ENCODE data around the gene EGLN2. TPM values are rescaled to one million over a fixed set of nuclear protein-coding genes. Genes with fewer than 3 reads are reported as not detected.

Gene EGLN2
- total RNA-seq, 1 donor from 2014 or later, result 48.4 TPM

DNA sequence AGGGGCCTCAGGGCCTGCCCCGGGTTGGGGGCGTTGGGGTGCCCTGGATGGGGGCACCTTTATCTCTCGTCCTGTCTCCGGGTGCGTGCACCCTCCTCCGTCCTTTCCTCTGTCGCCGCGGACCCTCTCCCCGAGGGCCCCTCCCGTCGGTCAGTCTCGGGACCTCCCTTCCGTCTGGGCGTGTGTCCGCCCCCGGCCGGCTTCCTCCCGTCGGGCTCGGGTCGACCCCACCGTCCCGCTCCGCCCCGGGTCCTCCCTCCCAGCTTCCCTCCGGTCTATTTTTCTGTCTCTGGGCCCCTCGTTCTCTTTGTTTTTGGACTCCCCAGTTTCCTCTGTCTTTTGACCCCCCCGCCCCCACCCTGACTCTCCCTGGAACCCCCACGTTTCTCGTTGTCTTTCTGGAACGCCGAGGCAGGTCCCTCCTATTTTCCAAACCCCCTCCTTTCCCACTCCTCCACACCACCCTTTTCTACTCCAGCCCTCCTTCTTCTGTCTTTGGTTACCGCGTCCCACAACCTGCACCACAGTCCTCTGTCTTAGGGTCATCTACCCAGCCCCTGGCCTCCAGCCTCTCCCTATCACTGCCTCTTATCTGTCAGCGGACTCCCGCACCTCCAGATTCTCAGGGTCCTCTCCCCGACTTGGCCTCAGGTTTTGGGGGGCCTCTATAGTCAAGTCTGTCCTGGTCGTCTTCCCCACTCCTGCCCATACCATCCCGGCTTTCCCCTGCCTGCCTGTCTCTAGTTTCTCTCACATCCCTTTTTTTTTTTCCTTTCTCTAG is 757 bp downstream of the EGLN2 start:
- peak; percentile 87 for DNase-seq (ENCODE audit: low spot score)
- intact Hi-C loops (cut with DNase I), result loop anchor here (2.0 kb wide), 1 partner anchor 137 kb away; no protein-coding TSS in a partner anchor

DNA sequence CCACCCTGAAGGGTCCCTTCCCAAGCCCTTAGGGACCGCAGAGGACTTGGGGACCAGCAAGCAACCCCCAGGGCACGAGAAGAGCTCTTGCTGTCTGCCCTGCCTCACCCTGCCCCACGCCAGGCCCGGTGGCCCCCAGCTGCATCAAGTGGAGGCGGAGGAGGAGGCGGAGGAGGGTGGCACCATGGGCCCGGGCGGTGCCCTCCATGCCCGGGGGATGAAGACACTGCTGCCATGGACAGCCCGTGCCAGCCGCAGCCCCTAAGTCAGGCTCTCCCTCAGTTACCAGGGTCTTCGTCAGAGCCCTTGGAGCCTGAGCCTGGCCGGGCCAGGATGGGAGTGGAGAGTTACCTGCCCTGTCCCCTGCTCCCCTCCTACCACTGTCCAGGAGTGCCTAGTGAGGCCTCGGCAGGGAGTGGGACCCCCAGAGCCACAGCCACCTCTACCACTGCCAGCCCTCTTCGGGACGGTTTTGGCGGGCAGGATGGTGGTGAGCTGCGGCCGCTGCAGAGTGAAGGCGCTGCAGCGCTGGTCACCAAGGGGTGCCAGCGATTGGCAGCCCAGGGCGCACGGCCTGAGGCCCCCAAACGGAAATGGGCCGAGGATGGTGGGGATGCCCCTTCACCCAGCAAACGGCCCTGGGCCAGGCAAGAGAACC is 1.5 kb downstream of the EGLN2 start:
- no peak for DNase-seq (ENCODE audit: low spot score)
- intact Hi-C loops (cut with DNase I), result no loop called here

DNA sequence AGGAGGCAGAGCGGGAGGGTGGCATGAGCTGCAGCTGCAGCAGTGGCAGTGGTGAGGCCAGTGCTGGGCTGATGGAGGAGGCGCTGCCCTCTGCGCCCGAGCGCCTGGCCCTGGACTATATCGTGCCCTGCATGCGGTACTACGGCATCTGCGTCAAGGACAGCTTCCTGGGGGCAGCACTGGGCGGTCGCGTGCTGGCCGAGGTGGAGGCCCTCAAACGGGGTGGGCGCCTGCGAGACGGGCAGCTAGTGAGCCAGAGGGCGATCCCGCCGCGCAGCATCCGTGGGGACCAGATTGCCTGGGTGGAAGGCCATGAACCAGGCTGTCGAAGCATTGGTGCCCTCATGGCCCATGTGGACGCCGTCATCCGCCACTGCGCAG is 2.0 kb downstream of the EGLN2 start:
- DNase-seq (ENCODE audit: low spot score), result no peak
- intact Hi-C loops (cut with DNase I), result no loop called here

DNA sequence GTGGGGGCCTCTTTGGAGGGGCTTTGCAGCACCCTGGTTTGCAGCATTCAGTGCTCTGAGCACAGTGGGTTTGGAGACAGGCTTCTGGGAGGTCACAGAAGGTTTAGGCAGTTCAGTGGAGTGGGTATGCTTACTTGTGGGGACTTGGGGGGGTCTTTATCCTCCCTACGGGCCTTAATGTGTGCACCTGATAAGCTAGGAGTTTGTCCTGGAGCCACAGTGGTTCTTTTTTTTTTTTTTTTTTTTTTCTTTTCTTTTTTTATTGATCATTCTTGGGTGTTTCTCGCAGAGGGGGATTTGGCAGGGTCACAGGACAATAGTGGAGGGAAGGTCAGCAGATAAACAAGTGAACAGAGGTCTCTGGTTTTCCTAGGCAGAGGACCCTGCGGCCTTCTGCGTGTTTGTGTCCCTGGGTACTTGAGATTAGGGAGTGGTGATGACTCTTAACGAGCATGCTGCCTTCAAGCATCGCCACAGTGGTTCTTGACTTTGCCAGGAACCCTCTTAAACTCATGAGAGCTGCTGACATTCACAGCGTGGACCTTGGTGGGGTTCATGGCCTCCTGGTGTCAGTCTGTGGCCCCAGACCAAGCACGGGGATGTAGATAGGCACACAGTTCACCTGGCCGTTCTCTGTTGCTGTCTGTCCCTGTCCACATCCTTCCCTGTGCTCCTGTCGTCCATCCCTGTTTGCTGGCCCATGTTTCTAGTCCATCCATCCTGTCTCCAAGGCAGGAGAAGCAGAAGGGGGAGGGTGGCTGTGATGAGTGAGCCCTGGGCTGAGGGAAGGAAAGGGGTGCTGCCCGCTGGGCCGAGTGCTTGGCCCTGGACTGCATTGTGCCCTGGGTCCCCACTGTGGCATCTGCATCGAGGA is 2.7 kb downstream of the EGLN2 start:
- no peak for DNase-seq (ENCODE audit: low spot score)
- intact Hi-C loops (cut with DNase I), result no loop called here

DNA sequence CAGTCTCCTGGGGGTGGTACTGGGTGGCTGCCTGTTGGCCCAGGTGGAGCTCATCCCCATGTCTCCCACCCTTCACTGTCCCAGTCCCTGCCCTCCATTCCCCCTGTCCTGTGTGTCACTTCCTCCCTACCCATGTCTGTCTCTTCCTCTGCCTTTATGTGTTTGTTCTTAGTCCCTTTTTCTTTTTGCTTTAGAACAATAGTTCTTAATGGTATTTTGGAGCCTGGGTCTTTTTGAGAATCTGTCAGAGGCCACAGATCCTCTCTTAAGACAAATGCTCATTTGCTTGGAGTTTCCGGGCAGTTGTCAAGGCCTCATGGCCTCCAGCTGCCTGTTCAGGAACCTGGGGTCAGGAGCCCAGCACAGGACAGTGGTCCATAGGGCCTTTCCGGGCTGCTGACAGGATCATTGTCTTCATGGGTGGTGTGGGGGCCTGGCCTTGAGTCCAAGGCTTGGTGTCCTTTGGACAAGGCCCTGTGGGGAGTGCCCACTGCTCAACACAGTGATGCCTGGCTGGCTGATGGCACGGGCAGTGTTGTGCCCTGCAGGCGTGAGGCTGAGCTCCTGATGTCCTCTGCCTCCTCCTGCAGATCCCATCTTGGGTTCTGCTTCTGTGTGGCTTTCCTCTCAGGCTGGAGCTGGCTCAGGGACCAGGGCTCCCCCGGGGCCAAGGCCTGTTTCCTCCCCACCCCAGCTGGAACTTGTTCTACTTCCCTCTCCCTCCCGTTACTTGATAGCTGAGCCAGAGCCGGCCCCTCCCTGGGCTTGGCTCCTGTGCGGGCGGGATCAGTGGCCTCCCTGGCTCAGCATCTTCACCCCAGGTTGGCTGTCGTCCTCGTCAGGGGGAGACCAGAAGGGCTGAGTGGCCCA is 3.5 kb downstream of the EGLN2 start:
- intact Hi-C loops (cut with DNase I), result no loop called here
- peak; percentile 89 for DNase-seq (ENCODE audit: low spot score)

DNA sequence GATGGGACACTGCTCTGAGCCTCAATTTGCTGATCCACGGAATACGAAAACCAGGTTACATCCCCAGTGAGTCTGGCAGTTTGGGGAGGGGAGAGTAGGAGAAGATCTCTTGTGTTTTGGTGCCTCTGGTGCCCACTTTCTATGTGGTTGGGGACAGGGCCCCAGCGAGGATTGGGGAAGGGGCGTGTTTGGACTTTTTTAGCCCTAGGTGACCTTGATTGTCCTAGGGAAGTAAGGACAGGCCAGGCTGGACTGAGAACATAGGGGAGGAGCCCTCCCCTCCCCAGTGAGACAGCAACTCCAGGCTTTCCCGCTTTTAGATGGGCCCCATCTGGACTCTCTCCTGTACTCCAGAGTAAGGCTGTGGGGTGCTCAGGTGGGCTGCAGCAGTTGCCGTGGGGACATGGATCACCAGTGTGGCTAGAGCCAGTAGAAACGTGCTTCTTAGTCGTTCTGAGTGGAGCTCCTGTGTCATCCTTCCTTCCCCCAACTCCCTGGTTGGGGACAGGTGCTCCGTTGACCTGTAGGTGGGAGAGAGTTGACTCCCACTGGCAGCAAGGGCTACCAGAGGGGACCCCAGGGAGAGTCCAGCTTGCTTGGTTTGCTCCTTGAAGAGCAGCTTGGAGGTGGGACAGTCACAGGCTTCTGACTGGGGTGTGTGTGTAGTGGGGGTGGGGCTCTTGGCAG is 4.3 kb downstream of the EGLN2 start:
- no peak for DNase-seq (ENCODE audit: low spot score)
- intact Hi-C loops (cut with DNase I), result no loop called here

DNA sequence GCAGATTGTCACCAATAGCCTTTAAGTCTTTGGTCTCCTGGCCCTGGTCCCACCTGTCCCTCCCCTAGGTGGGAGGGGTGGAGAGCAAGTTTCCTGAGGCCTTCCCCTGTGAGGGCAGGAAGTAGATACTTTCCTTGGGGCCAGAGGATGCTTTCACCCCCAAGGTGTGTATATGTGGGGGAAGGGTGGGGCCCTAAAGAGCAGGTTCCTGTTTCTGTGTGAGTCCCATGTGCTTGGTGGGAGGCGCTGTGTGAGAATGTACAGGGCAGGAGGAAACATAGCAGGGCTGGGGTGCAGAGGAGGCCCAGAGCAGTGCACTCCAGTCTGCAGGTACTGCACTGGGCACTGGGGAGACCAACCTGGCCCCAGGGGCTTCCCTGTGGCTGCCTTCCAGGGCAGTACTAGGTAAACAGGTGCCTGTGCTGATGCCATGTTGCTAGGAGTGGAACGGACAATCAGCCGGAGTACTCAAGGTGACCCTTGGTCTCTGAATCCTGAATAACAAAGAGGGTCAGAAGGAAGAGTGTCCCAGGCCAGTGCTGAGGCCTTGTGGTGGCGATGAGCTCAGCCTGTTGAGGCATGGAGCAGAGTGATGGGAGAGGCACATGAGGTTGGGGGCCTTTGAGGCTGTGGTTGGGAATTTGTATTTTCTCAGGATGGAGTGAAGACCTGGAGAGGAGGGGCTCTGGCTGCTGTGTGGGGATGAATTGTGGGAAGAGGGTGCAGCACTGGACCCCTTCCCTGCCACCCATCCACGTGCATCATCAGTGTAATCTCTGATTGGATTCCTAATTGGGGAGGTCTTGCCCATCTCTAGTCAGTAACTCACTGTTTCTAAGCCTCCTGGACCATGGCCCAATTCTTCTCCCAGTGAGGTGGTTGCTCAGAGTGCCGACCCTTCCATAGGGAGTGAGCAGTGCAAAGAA is 5.1 kb downstream of the EGLN2 start:
- intact Hi-C loops (cut with DNase I), result no loop called here

DNA sequence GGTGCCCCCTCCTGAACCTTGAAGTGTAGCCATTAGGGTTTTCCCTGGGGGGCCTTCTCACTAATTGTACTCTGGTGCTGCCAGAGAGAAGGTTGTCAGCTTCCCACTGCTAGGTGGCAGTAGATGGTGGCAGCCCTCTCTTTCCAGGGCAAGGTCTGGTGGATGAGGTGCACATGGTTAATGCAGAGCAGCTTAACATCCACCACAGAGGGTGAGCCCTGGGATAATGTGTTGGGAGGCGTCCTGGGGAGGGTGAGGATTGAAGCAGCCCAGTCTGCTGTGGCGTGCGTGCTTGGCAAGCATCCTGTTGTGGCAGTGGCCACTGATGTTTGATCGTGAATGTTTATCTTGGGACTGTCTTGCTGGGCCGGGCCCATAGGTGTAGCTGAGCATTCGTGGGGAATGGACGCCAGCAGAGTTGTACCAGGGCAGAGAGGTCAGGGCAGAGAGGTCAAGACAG is 5.8 kb downstream of the EGLN2 start:
- no peak for DNase-seq (ENCODE audit: low spot score)
- intact Hi-C loops (cut with DNase I), result no loop called here

More for the DNA sequence above, 5.1 kb downstream of the EGLN2 start:
- no peak for DNase-seq (ENCODE audit: low spot score)

DNA sequence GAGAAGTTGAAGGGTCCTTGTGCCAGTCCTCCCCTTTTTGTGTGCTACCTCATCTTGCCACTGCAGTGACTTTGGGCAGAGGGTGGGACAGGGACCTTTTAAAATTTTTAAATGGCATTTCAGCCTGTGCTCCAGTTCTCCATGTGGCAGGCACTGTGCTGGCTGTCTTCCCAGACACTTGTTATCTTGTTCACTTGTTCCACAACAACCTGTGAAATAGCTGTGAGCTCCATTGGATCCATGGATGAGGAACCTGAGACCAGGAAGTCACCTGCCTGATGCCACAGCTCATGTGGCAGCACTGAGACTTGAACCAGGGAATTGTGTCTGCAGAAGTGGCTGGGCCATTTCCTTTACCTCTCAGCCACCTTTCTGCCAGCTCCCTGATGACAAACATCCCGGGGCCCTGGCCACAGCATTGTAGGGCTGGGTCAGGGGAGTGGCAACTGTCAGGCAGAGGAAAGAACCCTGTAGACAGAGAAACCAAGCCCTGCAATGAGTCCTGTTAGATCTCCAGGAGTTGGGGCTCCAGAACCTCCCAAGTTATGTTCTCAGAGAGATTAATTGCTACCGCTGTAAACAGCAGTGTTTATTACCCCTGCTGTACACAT is 6.4 kb downstream of the EGLN2 start:
- DNase-seq (ENCODE audit: low spot score), result no peak
- intact Hi-C loops (cut with DNase I), result no loop called here

DNA sequence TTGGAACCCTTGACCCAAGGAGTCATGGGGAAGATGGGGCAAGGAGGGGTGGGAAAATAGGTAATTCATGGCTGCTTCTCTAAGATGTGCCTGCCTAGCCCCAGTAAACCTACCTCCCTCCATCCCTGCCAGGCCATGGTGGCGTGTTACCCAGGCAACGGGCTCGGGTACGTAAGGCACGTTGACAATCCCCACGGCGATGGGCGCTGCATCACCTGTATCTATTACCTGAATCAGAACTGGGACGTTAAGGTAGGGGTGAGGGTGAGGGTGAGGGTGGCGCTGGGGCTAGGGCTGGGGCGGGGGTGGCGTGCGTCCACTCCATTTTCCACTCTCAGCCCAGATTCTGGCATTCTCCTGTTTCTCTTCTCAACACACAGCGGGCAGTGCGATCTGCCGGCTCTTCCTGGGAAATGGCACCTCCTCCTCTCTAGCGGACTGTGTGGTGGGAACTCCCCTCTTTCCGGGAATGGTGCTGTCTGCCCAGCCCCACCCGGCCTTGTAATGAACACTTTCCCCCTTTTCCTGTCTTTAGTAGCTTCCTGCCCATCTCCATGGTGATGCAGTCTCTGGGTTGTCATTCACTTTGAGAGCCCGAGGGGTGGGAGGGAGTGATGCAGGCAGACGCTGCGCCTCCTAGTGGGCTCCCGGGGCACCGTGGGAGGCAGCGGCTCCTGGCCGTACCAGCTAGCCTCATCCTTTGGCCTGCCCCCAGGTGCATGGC is 7.6 kb downstream of the EGLN2 start:
- DNase-seq (ENCODE audit: low spot score), result peak; percentile 90
- intact Hi-C loops (cut with DNase I), result no loop called here

DNA sequence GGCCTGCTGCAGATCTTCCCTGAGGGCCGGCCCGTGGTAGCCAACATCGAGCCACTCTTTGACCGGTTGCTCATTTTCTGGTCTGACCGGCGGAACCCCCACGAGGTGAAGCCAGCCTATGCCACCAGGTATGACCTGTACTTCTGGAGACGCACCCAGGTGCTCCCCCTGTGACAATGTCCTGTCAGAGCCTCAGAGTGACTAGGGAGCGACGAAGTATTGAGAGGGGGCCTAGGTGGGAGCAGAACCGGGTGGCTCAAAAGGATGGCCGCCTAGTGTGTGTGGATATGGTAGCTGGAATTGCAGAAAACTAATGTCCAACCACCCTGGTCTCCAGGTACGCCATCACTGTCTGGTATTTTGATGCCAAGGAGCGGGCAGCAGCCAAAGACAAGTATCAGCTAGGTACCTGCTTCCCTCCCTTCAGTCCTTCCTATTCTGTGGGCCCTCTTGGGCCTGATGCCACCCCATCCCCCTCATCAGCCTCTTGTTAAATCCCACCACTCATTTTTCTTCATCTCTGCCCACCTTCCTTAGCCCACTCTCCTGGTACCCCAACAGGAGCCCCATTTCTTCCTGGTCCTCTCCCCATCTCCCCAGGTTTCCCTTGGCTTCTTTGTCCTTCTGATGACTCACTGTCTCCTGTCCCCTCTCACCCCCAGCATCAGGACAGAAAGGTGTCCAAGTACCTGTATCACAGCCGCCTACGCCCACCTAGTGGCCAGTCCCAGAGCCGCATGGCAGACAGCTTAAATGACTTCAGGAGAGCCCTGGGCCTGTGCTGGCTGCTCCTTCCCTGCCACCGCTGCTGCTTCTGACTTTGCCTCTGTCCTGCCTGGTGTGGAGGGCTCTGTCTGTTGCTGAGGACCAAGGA is 8.4 kb downstream of the EGLN2 start:
- no peak for DNase-seq (ENCODE audit: low spot score)
- intact Hi-C loops (cut with DNase I), result no loop called here

DNA sequence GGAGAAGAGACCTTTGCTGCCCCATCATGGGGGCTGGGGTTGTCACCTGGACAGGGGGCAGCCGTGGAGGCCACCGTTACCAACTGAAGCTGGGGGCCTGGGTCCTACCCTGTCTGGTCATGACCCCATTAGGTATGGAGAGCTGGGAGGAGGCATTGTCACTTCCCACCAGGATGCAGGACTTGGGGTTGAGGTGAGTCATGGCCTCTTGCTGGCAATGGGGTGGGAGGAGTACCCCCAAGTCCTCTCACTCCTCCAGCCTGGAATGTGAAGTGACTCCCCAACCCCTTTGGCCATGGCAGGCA is 9.0 kb downstream of the EGLN2 start:
- DNase-seq (ENCODE audit: low spot score), result no peak
- intact Hi-C loops (cut with DNase I), result no loop called here

DNA sequence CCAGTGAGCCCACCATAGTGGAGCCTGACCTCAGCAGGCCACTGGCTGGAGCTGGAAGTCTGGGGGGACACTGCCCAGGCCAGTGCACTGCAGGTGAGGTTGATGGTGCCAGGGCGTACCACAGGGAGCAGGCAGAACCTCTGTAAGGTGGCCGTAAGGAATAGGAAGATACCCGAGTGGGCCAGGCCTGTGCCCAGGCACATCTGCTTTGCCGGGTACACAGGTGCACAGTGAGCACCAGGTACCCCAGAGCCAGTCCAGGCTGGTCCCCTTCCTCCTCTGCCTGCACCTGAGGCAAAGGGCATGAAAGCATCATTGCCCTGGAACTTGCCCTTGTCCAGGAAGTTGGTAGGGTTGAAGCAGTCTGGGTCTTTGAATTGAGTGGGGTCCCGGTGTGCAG is 9.5 kb downstream of the EGLN2 start:
- DNase-seq (ENCODE audit: low spot score), result no peak
- intact Hi-C loops (cut with DNase I), result no loop called here

DNA sequence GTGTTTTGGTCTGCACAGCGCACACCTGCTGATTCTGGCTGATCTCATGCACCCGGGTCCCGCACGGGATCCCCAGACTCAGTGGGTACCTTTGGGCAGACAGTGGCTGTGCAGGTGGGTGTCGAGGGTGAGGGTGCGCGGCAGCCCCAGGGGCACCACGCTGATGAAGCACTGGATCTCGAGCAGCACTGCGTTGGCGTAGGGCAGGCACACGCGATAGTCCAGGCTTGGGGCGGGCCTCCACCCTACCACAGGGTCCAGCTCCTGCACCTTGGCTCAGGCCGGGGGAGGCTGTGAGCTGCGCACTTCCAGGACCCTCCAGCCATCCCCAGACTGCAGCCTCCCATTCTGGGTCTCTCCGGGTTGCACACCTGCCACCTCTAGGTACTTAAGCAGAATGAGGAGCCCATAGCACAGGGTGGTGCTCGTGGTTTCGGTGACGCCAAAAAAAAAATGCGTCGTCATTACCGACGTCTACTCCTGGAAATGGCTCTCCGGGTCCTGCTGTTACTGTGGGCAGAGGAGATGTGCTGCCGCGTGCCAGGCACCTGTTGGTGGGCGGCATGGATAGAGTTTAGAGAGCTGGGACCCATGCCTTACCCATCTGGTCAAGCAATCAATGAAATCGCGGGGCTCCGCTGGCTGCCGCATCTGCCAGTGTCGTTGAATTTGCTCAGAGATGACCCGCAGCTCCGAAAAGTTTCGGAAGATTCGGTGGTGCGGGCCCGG is 10.5 kb downstream of the EGLN2 start:
- intact Hi-C loops (cut with DNase I), result no loop called here

DNA sequence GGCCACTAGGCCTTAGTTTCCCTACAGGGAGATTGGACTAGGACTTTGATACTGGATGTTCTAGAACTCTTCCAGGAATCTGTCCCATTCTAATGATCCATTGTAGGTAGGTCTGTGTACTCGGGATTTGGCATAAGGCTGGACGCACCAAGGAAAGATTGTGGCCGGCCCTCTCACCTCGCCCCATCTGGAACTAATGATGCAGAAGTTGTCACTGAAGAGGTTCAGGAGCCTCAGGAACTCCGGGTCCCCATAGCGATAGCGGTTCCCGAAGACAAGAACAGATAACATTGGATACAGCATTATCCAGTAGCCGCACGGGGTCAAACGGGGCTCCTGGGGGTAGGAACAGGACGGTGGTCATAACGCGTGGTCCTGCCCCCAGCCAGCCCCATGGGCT is 11.2 kb downstream of the EGLN2 start:
- no peak for DNase-seq (ENCODE audit: low spot score)
- intact Hi-C loops (cut with DNase I), result no loop called here

More for the DNA sequence above, 10.5 kb downstream of the EGLN2 start:
- no peak for DNase-seq (ENCODE audit: low spot score)
